GM23248 (cell line): ENCODE measurements around the gene PPP2R5C. TPM values are rescaled to one million over a fixed set of nuclear protein-coding genes. Genes with fewer than 3 reads are reported as not detected.

Experiments
- DNase-seq: peaks from one replicate; pipeline ENCODE4 v3.0.0-alpha.2; 2015
- H2AFZ ChIP-seq: fragments of 200-600 bp; sonication (generic); 2 replicates; pipeline ENCODE4 v1.6.1; 2016; ENCODE audit warnings: antibody characterized with exemption
- H3F3A ChIP-seq: fragments of 200-600 bp; sonication (generic); 2 replicates; pipeline ENCODE4 v1.6.1; 2016; ENCODE audit warnings: mild to moderate bottlenecking, antibody characterized with exemption, mixed run types; ENCODE audit not compliant: insufficient read depth
- H3K27ac ChIP-seq: fragments of 200-600 bp; sonication (generic); 2 replicates; pipeline ENCODE4 v1.5.1; 2016; ENCODE audit warnings: mild to moderate bottlenecking
- H3K27me3 ChIP-seq: fragments of 200-600 bp; sonication (generic); replicated peaks from 2 replicates; pipeline ENCODE4 v1.6.1; 2016; ENCODE audit warnings: mild to moderate bottlenecking; ENCODE audit not compliant: insufficient read depth
- H3K36me3 ChIP-seq: fragments of 200-600 bp; sonication (generic); 2 replicates; pipeline ENCODE4 v1.6.1; 2016; ENCODE audit warnings: low read depth, mild to moderate bottlenecking
- H3K4me1 ChIP-seq: fragments of 200-600 bp; sonication (generic); 2 replicates; pipeline ENCODE4 v1.6.1; 2016; ENCODE audit warnings: mild to moderate bottlenecking; ENCODE audit not compliant: insufficient read depth
- H3K4me2 ChIP-seq: fragments of 200-600 bp; sonication (generic); one replicate; pipeline ENCODE4 v1.6.1; 2016; ENCODE audit warnings: mild to moderate bottlenecking; ENCODE audit not compliant: unreplicated experiment
- H3K4me3 ChIP-seq: fragments of 200-600 bp; sonication (generic); 2 replicates; pipeline ENCODE4 v1.5.1; 2016; ENCODE audit warnings: mild to moderate bottlenecking
- H3K79me2 ChIP-seq: fragments of 200-600 bp; sonication (generic); 2 replicates; pipeline ENCODE4 v1.6.1; 2016; ENCODE audit warnings: mild to moderate bottlenecking; ENCODE audit not compliant: insufficient read depth
- H3K9ac ChIP-seq: fragments of 200-600 bp; sonication (generic); 2 replicates; pipeline ENCODE4 v1.6.1; 2016; ENCODE audit warnings: mild to moderate bottlenecking
- H3K9me2 ChIP-seq: fragments of 200-600 bp; sonication (generic); 2 replicates; pipeline ENCODE4 v1.6.1; 2016; ENCODE audit warnings: mixed run types, mild to moderate bottlenecking, moderate library complexity; ENCODE audit not compliant: insufficient read depth
- H3K9me3 ChIP-seq: fragments of 200-600 bp; sonication (generic); one replicate; pipeline ENCODE4 v1.6.1; 2017; ENCODE audit warnings: low read depth
- H4K20me1 ChIP-seq: fragments of 200-600 bp; sonication (generic); 2 replicates; pipeline ENCODE4 v1.6.0; 2016; ENCODE audit not compliant: insufficient read depth
- EZH2 ChIP-seq: fragments of 200-600 bp; sonication (generic); IDR thresholded peaks from 2 replicates; pipeline ENCODE4 v1.6.1; 2018; ENCODE audit warnings: antibody characterized with exemption, mild to moderate bottlenecking; ENCODE audit not compliant: insufficient read depth, poor library complexity, severe bottlenecking
- EZH2phosphoT487 ChIP-seq: fragments of 200-600 bp; sonication (generic); IDR thresholded peaks from 2 replicates; pipeline ENCODE4 v1.6.1; 2018; ENCODE audit warnings: antibody characterized with exemption, moderate library complexity, mild to moderate bottlenecking, low read depth; ENCODE audit not compliant: insufficient read depth
- WGBS, 2 experiments: methylation state at CpG; one replicate each; pipeline ENCODE4 v1.1.6; 2015 to 2017; ENCODE audit warnings: low lambda C conversion rate in 2 of 2, low coverage in 1 of 2; ENCODE audit errors: missing lambda C conversion rate in 2 of 2; 5-methylcytosine and 5-hydroxymethylcytosine counted together
- in situ Hi-C: fragments of 300-500 bp; cut with MboI; formaldehyde crosslinking; loops from 2 replicates; pipeline ENCODE4 v1.15.0; 2020
- polyA plus RNA-seq: library from polyadenylated mRNA; unstranded; fragments of >200 nt; fragmentation: Nextera tagmentation; extraction: Ambion mirVana; gene quantifications from 2 replicates; pipeline ENCODE4 v1.2.1, GENCODE V29; 2016
- total RNA-seq: library from RNA; depleted of rRNA; stranded (reverse); fragments of >200 nt; shearing (Covaris generic); gene quantifications from 2 replicates; pipeline ENCODE4 v1.2.3, GENCODE V29; 2014

PPP2R5C gene
- total and polyA plus RNA-seq, 2 experiments from 2014 or later: 76.3 to 77.9 TPM

- peaks cover 21% of the 10 kb centered on the region for H3K36me3 ChIP-seq
- H3K27ac ChIP-seq: no peak overlapping the region
- H3K79me2 ChIP-seq: 0 out of 2 replicates have a peak, but pooled peaks cover 7% of the 10 kb centered on the region
- no peaks in the 10 kb centered on the region for H3K9me2 ChIP-seq
- no peak overlapping the region for H3K4me2 ChIP-seq
- TF ChIP-seq EZH2: no peak
- TF ChIP-seq EZH2phosphoT487: no peak
- H3F3A ChIP-seq: no peaks in the 10 kb centered on the region
- H3K4me3 ChIP-seq: no peak overlapping the region
- no peak overlapping the region for H2AFZ ChIP-seq
- no peak overlapping the region for H3K9ac ChIP-seq
- in situ Hi-C loops: no loop called here
- H3K4me1 ChIP-seq: no peaks in the 10 kb centered on the region
- 77 to 82% methylated on average over 10 of the region's 10 CpGs for WGBS, 2 experiments
- H4K20me1 ChIP-seq: no peaks in the 10 kb centered on the region
- no peaks in the 10 kb centered on the region for H3K9me3 ChIP-seq
- no peak for DNase-seq
- no peaks in the 10 kb centered on the region for H3K27me3 ChIP-seq
Measured at GRCh38 chr14:101888182-101888581, 126.7 kb downstream of the PPP2R5C start.

GRCh38 chr14:101889366-101889765 lies 127.9 kb downstream of the PPP2R5C start:
- H4K20me1 ChIP-seq: no peaks in the 10 kb centered on the region
- 83 to 84% methylated on average over 10 of the region's 10 CpGs for WGBS, 2 experiments
- H2AFZ ChIP-seq: no peak overlapping the region
- in situ Hi-C loops: no loop called here
- H3K4me2 ChIP-seq: no peak overlapping the region
- no peak overlapping the region for H3K4me3 ChIP-seq
- H3K9me3 ChIP-seq: no peaks in the 10 kb centered on the region
- no peaks in the 10 kb centered on the region for H3K27me3 ChIP-seq
- no peaks in the 10 kb centered on the region for H3K9me2 ChIP-seq
- no peaks in the 10 kb centered on the region for H3F3A ChIP-seq
- peaks cover 23% of the 10 kb centered on the region for H3K36me3 ChIP-seq
- TF ChIP-seq EZH2phosphoT487 (no peak), EZH2 (no peak)
- H3K27ac ChIP-seq: no peak overlapping the region
- no peaks in the 10 kb centered on the region for H3K4me1 ChIP-seq
- H3K79me2 ChIP-seq: no peaks in the 10 kb centered on the region
- H3K9ac ChIP-seq: no peak overlapping the region
- no peak for DNase-seq

DNA sequence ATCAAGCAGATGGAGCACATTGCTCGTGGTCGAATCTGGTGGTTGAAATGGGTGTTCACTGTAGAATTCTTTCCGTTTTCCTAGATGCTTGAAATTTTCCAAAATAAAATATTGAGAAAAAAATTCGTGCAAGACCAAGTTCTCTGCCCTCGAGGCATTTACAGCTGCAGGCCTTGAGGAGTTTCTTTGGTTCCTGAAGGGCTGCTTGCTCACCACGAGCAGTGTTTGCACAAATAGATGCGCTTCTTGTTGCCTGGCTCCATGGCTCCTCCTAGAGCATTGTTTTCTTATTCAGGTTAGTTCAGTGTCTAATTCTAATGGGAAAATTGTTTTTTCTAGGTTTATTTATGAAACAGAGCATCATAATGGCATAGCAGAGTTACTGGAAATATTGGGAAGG lies 128.4 kb downstream of the PPP2R5C start:
- Histone ChIP-seq H4K20me1 (no peaks in the 10 kb centered on the region), H3K9me2 (no peaks in the 10 kb centered on the region), H3K9ac (no peak overlapping the region), H3K4me1 (no peaks in the 10 kb centered on the region), H3K36me3 (peaks cover 29% of the 10 kb centered on the region), H3K4me3 (no peak overlapping the region), H3K27me3 (no peaks in the 10 kb centered on the region), H3K79me2 (no peaks in the 10 kb centered on the region), H3K4me2 (no peak overlapping the region), H3K27ac (no peak overlapping the region), H2AFZ (no peak overlapping the region), H3K9me3 (no peaks in the 10 kb centered on the region), H3F3A (no peaks in the 10 kb centered on the region)
- in situ Hi-C loops: no loop called here
- 60 to 61% methylated on average over 7 of the region's 7 CpGs for WGBS, 2 experiments
- TF ChIP-seq EZH2: no peak
- no peak for TF ChIP-seq EZH2phosphoT487
- DNase-seq: peak; percentile 29

DNA sequence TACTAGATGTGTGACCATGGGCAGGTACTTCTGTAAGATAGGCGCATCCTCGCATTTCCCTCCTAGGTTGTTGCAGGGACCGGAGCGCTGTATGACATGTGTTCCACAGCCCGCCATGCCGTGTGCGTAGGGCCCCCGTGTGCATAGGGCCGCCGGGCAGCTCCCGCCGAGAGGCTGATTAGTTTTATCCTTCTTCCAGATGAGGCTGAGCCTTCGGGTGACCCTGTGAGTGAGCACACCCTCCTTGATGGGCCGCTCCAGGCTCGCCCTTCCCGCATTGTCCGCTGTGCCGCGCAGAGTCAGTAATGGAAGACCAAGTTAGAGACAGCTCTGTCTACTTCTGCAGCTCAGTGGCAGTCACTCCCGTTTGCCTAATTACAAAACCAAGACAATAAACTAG lies 130.0 kb downstream of the PPP2R5C start:
- Histone ChIP-seq H3K9me3 (no peaks in the 10 kb centered on the region), H3K4me1 (no peaks in the 10 kb centered on the region), H3K27ac (no peak overlapping the region), H3K9me2 (no peaks in the 10 kb centered on the region), H3K4me3 (no peak overlapping the region), H2AFZ (no peak overlapping the region), H3K79me2 (no peaks in the 10 kb centered on the region), H3F3A (no peaks in the 10 kb centered on the region), H4K20me1 (no peaks in the 10 kb centered on the region), H3K9ac (no peak overlapping the region), H3K4me2 (no peak overlapping the region), H3K36me3 (peaks cover 37% of the 10 kb centered on the region), H3K27me3 (no peaks in the 10 kb centered on the region)
- in situ Hi-C loops: no loop called here
- 94 to 95% methylated on average over 18 to 20 of the region's 20 CpGs for WGBS, 2 experiments
- TF ChIP-seq EZH2: no peak
- no peak for TF ChIP-seq EZH2phosphoT487
- no peak for DNase-seq

GRCh38 chr14:101893759-101894158 lies 132.2 kb downstream of the PPP2R5C start:
- peaks cover 32% of the 10 kb centered on the region for H3K36me3 ChIP-seq
- H3K9me2 ChIP-seq: no peaks in the 10 kb centered on the region
- H3K9ac ChIP-seq: no peak overlapping the region
- no peaks in the 10 kb centered on the region for H3F3A ChIP-seq
- no peaks in the 10 kb centered on the region for H3K27me3 ChIP-seq
- no peaks in the 10 kb centered on the region for H3K4me1 ChIP-seq
- 84 to 93% methylated on average over 3 of the region's 3 CpGs for WGBS, 2 experiments
- no peak for TF ChIP-seq EZH2phosphoT487
- TF ChIP-seq EZH2: no peak
- DNase-seq: no peak
- H3K4me2 ChIP-seq: no peak overlapping the region
- no peak overlapping the region for H3K4me3 ChIP-seq
- H3K79me2 ChIP-seq: no peaks in the 10 kb centered on the region
- H2AFZ ChIP-seq: no peak overlapping the region
- in situ Hi-C loops: no loop called here
- no peaks in the 10 kb centered on the region for H3K9me3 ChIP-seq
- H4K20me1 ChIP-seq: no peaks in the 10 kb centered on the region
- H3K27ac ChIP-seq: no peak overlapping the region
